ENCODE measurements around the gene THAP5. TPM values are rescaled to one million over a fixed set of nuclear protein-coding genes. Genes with fewer than 3 reads are reported as not detected.
A peak's percentile ranks its signal among the peaks of the same experiment; 100 is the strongest.
"Not testable (repeated sequence)": the region's sequence is repeated elsewhere in the genome, so short reads cannot be mapped to it uniquely, and the experiment has no call there.

Gene THAP5
- total RNA-seq, 2 donors from 2014 or later = 29.2 to 31.1 TPM

- H3K36me3 Mint-ChIP-seq (ENCODE audit: insufficient read depth in 2 of 2) = peaks cover 20 to 33% of the 10 kb centered on the region in 2 donors
- peaks cover 2% of the 10 kb centered on the region in 2 donors for H3K9me3 Mint-ChIP-seq
- no peaks in the 10 kb centered on the region for H3K27me3 Mint-ChIP-seq (ENCODE audit: low read depth)
- ATAC-seq (replicated peaks in 1 of 2) (no peak), DNase-seq (no peak)
- peak overlapping the region; percentile 35 for H3K27ac Mint-ChIP-seq
- peak overlapping the region in 1 of 2 donors; percentile 2 for H3K4me3 Mint-ChIP-seq
- peaks cover 42% of the 10 kb centered on the region for H3K4me1 Mint-ChIP-seq (ENCODE audit: low read depth)
Observed at GRCh38 chr7:108576116-108576515, 6.6 kb upstream of the THAP5 start.

GRCh38 chr7:108575156-108575555, 5.7 kb upstream of the THAP5 start:
- ATAC-seq (replicated peaks in 1 of 2) (no peak), DNase-seq (no peak)
- H3K4me3 Mint-ChIP-seq = no peak overlapping the region
- H3K4me1 Mint-ChIP-seq (ENCODE audit: low read depth) = peaks cover 42% of the 10 kb centered on the region
- H3K27ac Mint-ChIP-seq = peak overlapping the region; percentile 17
- no peaks in the 10 kb centered on the region for H3K27me3 Mint-ChIP-seq (ENCODE audit: low read depth)
- H3K36me3 Mint-ChIP-seq (ENCODE audit: insufficient read depth in 2 of 2) = peaks cover 22 to 37% of the 10 kb centered on the region in 2 donors
- H3K9me3 Mint-ChIP-seq = peaks cover 2% of the 10 kb centered on the region in 2 donors

- ATAC-seq (replicated peaks in 1 of 2) = no peak
- Mint-ChIP-seq H3K27me3 (ENCODE audit: low read depth) (no peaks in the 10 kb centered on the region), H3K9me3 (no peaks in the 10 kb centered on the region), H3K4me1 (ENCODE audit: low read depth) (peaks cover 59% of the 10 kb centered on the region), H3K4me3 (peak overlapping the region in 1 of 2 donors; percentile 73), H3K27ac (peak overlapping the region; percentile 79), H3K36me3 (ENCODE audit: insufficient read depth in 2 of 2) (peaks cover 20 to 39% of the 10 kb centered on the region in 2 donors)
- no peak for DNase-seq
Observed at GRCh38 chr7:108572480-108572879, 3.0 kb upstream of the THAP5 start.

GRCh38 chr7:108570146-108570755, 745 bp upstream of the THAP5 start:
- H3K4me3 Mint-ChIP-seq = peak overlapping the region; percentile 95 to 100
- H3K27ac Mint-ChIP-seq = peak overlapping the region; percentile 96
- DNase-seq (peak; percentile 55 to 58), ATAC-seq (replicated peaks in 1 of 2) (peak; percentile 10 to 29)
- peaks cover 0 to 3% of the 10 kb centered on the region in 2 donors for H3K9me3 Mint-ChIP-seq
- peaks cover 57% of the 10 kb centered on the region for H3K4me1 Mint-ChIP-seq (ENCODE audit: low read depth)
- no peaks in the 10 kb centered on the region for H3K27me3 Mint-ChIP-seq (ENCODE audit: low read depth)
- peaks cover 16 to 44% of the 10 kb centered on the region in 2 donors for H3K36me3 Mint-ChIP-seq (ENCODE audit: insufficient read depth in 2 of 2)

GRCh38 chr7:108568801-108569380, 615 bp downstream of the THAP5 start:
- Mint-ChIP-seq H3K4me1 (ENCODE audit: low read depth) (peaks cover 52% of the 10 kb centered on the region), H3K9me3 (peaks cover 0 to 3% of the 10 kb centered on the region in 2 donors), H3K36me3 (ENCODE audit: insufficient read depth in 2 of 2) (peaks cover 16 to 44% of the 10 kb centered on the region in 2 donors), H3K27me3 (ENCODE audit: low read depth) (no peaks in the 10 kb centered on the region), H3K4me3 (peak overlapping the region; percentile 95 to 100), H3K27ac (peak overlapping the region; percentile 96)
- ATAC-seq (replicated peaks in 1 of 2) (no peak), DNase-seq (no peak)

GRCh38 chr7:108565987-108566386, 3.5 kb downstream of the THAP5 start:
- no peak for DNase-seq
- H3K9me3 Mint-ChIP-seq = peaks cover 0 to 3% of the 10 kb centered on the region in 2 donors
- peaks cover 14 to 34% of the 10 kb centered on the region in 2 donors for H3K36me3 Mint-ChIP-seq (ENCODE audit: insufficient read depth in 2 of 2)
- peak overlapping the region; percentile 28 for H3K27ac Mint-ChIP-seq
- H3K4me1 Mint-ChIP-seq (ENCODE audit: low read depth) = peaks cover 30% of the 10 kb centered on the region
- H3K27me3 Mint-ChIP-seq (ENCODE audit: low read depth) = no peaks in the 10 kb centered on the region
- ATAC-seq (replicated peaks in 1 of 2) = no peak
- no peak overlapping the region for H3K4me3 Mint-ChIP-seq

- DNase-seq = no peak
- no peak overlapping the region for H3K4me3 Mint-ChIP-seq
- H3K9me3 Mint-ChIP-seq = peaks cover 7 to 12% of the 10 kb centered on the region in 2 donors
- no peak for ATAC-seq (replicated peaks in 1 of 2)
- H3K27me3 Mint-ChIP-seq (ENCODE audit: low read depth) = no peaks in the 10 kb centered on the region
- H3K4me1 Mint-ChIP-seq (ENCODE audit: low read depth) = peaks cover 6% of the 10 kb centered on the region
- peaks cover 14 to 28% of the 10 kb centered on the region in 2 donors for H3K36me3 Mint-ChIP-seq (ENCODE audit: insufficient read depth in 2 of 2)
- H3K27ac Mint-ChIP-seq = no peak overlapping the region
Observed at GRCh38 chr7:108561047-108561619, 8.4 kb downstream of the THAP5 start.

GRCh38 chr7:108559253-108559652, 10.3 kb downstream of the THAP5 start:
- H3K4me3 Mint-ChIP-seq = no peak overlapping the region
- peaks cover 7 to 9% of the 10 kb centered on the region in 2 donors for H3K9me3 Mint-ChIP-seq
- no peaks in the 10 kb centered on the region for H3K4me1 Mint-ChIP-seq (ENCODE audit: low read depth)
- H3K27ac Mint-ChIP-seq = no peak overlapping the region
- DNase-seq (no peak), ATAC-seq (replicated peaks in 1 of 2) (no peak)
- no peaks in the 10 kb centered on the region for H3K27me3 Mint-ChIP-seq (ENCODE audit: low read depth)
- H3K36me3 Mint-ChIP-seq (ENCODE audit: insufficient read depth in 2 of 2) = peaks cover 9 to 19% of the 10 kb centered on the region in 2 donors

GRCh38 chr7:108557617-108558016, 11.9 kb downstream of the THAP5 start:
- Mint-ChIP-seq H3K9me3 (peaks cover 7 to 9% of the 10 kb centered on the region in 2 donors), H3K4me3 (no peak overlapping the region), H3K36me3 (ENCODE audit: insufficient read depth in 2 of 2) (peaks cover 9 to 20% of the 10 kb centered on the region in 2 donors), H3K27me3 (ENCODE audit: low read depth) (no peaks in the 10 kb centered on the region), H3K4me1 (ENCODE audit: low read depth) (no peaks in the 10 kb centered on the region), H3K27ac (no peak overlapping the region)
- ATAC-seq (replicated peaks in 1 of 2) (no peak), DNase-seq (no peak)

- Mint-ChIP-seq H3K36me3 (ENCODE audit: insufficient read depth in 2 of 2) (peaks cover 9 to 20% of the 10 kb centered on the region in 2 donors), H3K27me3 (ENCODE audit: low read depth) (no peaks in the 10 kb centered on the region), H3K4me3 (no peak overlapping the region), H3K27ac (no peak overlapping the region), H3K9me3 (peaks cover 7 to 9% of the 10 kb centered on the region in 2 donors), H3K4me1 (ENCODE audit: low read depth) (no peaks in the 10 kb centered on the region)
- ATAC-seq (replicated peaks in 1 of 2) = no peak
- DNase-seq = no peak
Observed at GRCh38 chr7:108557191-108557590, 12.3 kb downstream of the THAP5 start.

GRCh38 chr7:108556665-108557064, 12.8 kb downstream of the THAP5 start:
- not testable (repeated sequence) for H3K27me3 Mint-ChIP-seq (ENCODE audit: low read depth); ATAC-seq (replicated peaks in 1 of 2); H3K4me1 Mint-ChIP-seq (ENCODE audit: low read depth); H3K27ac Mint-ChIP-seq; H3K9me3 Mint-ChIP-seq; H3K4me3 Mint-ChIP-seq; DNase-seq
- peaks cover 9 to 19% of the 10 kb centered on the region in 2 donors for H3K36me3 Mint-ChIP-seq (ENCODE audit: insufficient read depth in 2 of 2)

- H3K4me1 Mint-ChIP-seq (ENCODE audit: low read depth); H3K27me3 Mint-ChIP-seq (ENCODE audit: low read depth); DNase-seq; H3K9me3 Mint-ChIP-seq; H3K4me3 Mint-ChIP-seq; ATAC-seq (replicated peaks in 1 of 2); H3K27ac Mint-ChIP-seq; H3K36me3 Mint-ChIP-seq (ENCODE audit: insufficient read depth in 2 of 2): not testable (repeated sequence)
Observed at GRCh38 chr7:108548141-108548896, 21.2 kb downstream of the THAP5 start.

GRCh38 chr7:108541478-108541877, 28.0 kb downstream of the THAP5 start:
- H3K4me1 Mint-ChIP-seq (ENCODE audit: low read depth) = no peaks in the 10 kb centered on the region
- no peak overlapping the region for H3K4me3 Mint-ChIP-seq
- no peaks in the 10 kb centered on the region for H3K36me3 Mint-ChIP-seq (ENCODE audit: insufficient read depth in 2 of 2)
- H3K27me3 Mint-ChIP-seq (ENCODE audit: low read depth) = no peaks in the 10 kb centered on the region
- DNase-seq (no peak), ATAC-seq (replicated peaks in 1 of 2) (no peak)
- H3K27ac Mint-ChIP-seq = no peak overlapping the region
- no peaks in the 10 kb centered on the region for H3K9me3 Mint-ChIP-seq

Data from activated T-cell treated with anti-CD3 and anti-CD28 coated beads, Interleukin-2, amount 50 U/mL, for 72 hours (primary cell).